Measurements from ENCODE around the gene FGA.

- TF ChIP-seq YY1 (IDR thresholded peaks at IDR 0.05; ENCODE audit: insufficient read depth, insufficient read length) = no peak
- TF ChIP-seq SUZ12 (IDR thresholded peaks at IDR 0.05; ENCODE audit: extremely low read depth, insufficient read depth, insufficient read length) = no peak
Measured at GRCh38 chr4:154583230-154583629, 7.3 kb downstream of the FGA start.
